SH-SY5Y (cell line): Measurements from ENCODE around the gene MCFD2.

ENCODE experiments used
- GATA2 ChIP-seq: IDR thresholded peaks from 2 replicates; pipeline ENCODE4 v1.6.1; 2011; ENCODE audit warnings: mild to moderate bottlenecking, low read depth, low read length
- GATA3 ChIP-seq: IDR thresholded peaks from 2 replicates; pipeline ENCODE4 v1.6.1; 2011; ENCODE audit warnings: low read depth, mild to moderate bottlenecking, low read length, moderate library complexity

- TF ChIP-seq GATA2: no peak
- no peak for TF ChIP-seq GATA3
These were observed 37.9 kb downstream of the MCFD2 start for GRCh38 chr2:46877619-46878113.
